ENCODE measurements around the gene ASTL. TPM values are rescaled to one million over a fixed set of nuclear protein-coding genes. Genes with fewer than 3 reads are reported as not detected.

ASTL gene
- total RNA-seq, 1 donor from 2014 or later: not detected

- Mint-ChIP-seq H3K27me3 (ENCODE audit: low read depth) (peaks cover 57% of the 10 kb centered on the region), H3K27ac (ENCODE audit: unreplicated experiment) (no peak overlapping the region), H3K4me3 (ENCODE audit: unreplicated experiment) (no peak overlapping the region), H3K36me3 (ENCODE audit: low read depth) (no peaks in the 10 kb centered on the region), H3K9me3 (ENCODE audit: low read depth) (no peaks in the 10 kb centered on the region), H3K4me1 (ENCODE audit: low read depth) (no peaks in the 10 kb centered on the region)
- no peak for DNase-seq (ENCODE audit: low spot score)
- TF ChIP-seq CTCF (IDR thresholded peaks at IDR 0.05): no peak
Measured at GRCh38 chr2:96124406-96125265, 13.7 kb downstream of the ASTL start.

- no peak overlapping the region for H3K27ac Mint-ChIP-seq (ENCODE audit: unreplicated experiment)
- no peaks in the 10 kb centered on the region for H3K36me3 Mint-ChIP-seq (ENCODE audit: low read depth)
- H3K9me3 Mint-ChIP-seq (ENCODE audit: low read depth): no peaks in the 10 kb centered on the region
- H3K27me3 Mint-ChIP-seq (ENCODE audit: low read depth): peaks cover 58% of the 10 kb centered on the region
- no peak for TF ChIP-seq CTCF (IDR thresholded peaks at IDR 0.05)
- no peak for DNase-seq (ENCODE audit: low spot score)
- no peaks in the 10 kb centered on the region for H3K4me1 Mint-ChIP-seq (ENCODE audit: low read depth)
- H3K4me3 Mint-ChIP-seq (ENCODE audit: unreplicated experiment): no peak overlapping the region
Measured at GRCh38 chr2:96123936-96124335, 14.4 kb downstream of the ASTL start.

- no peak for DNase-seq (ENCODE audit: low spot score)
- peaks cover 58% of the 10 kb centered on the region for H3K27me3 Mint-ChIP-seq (ENCODE audit: low read depth)
- H3K36me3 Mint-ChIP-seq (ENCODE audit: low read depth): no peaks in the 10 kb centered on the region
- H3K4me3 Mint-ChIP-seq (ENCODE audit: unreplicated experiment): no peak overlapping the region
- H3K9me3 Mint-ChIP-seq (ENCODE audit: low read depth): no peaks in the 10 kb centered on the region
- H3K4me1 Mint-ChIP-seq (ENCODE audit: low read depth): no peaks in the 10 kb centered on the region
- no peak for TF ChIP-seq CTCF (IDR thresholded peaks at IDR 0.05)
- H3K27ac Mint-ChIP-seq (ENCODE audit: unreplicated experiment): no peak overlapping the region
Measured at GRCh38 chr2:96123290-96123689, 15.0 kb downstream of the ASTL start.

- Mint-ChIP-seq H3K27me3 (ENCODE audit: low read depth) (peaks cover 59% of the 10 kb centered on the region), H3K27ac (ENCODE audit: unreplicated experiment) (no peak overlapping the region), H3K36me3 (ENCODE audit: low read depth) (no peaks in the 10 kb centered on the region), H3K4me3 (ENCODE audit: unreplicated experiment) (no peak overlapping the region), H3K4me1 (ENCODE audit: low read depth) (no peaks in the 10 kb centered on the region), H3K9me3 (ENCODE audit: low read depth) (no peaks in the 10 kb centered on the region)
- DNase-seq (ENCODE audit: low spot score): no peak
- no peak for TF ChIP-seq CTCF (IDR thresholded peaks at IDR 0.05)
Measured at GRCh38 chr2:96122391-96122790, 15.9 kb downstream of the ASTL start.

GRCh38 chr2:96121414-96121813, 16.9 kb downstream of the ASTL start:
- no peaks in the 10 kb centered on the region for H3K36me3 Mint-ChIP-seq (ENCODE audit: low read depth)
- H3K27ac Mint-ChIP-seq (ENCODE audit: unreplicated experiment): no peak overlapping the region
- H3K4me3 Mint-ChIP-seq (ENCODE audit: unreplicated experiment): no peak overlapping the region
- peaks cover 53% of the 10 kb centered on the region for H3K27me3 Mint-ChIP-seq (ENCODE audit: low read depth)
- TF ChIP-seq CTCF (IDR thresholded peaks at IDR 0.05): no peak
- no peaks in the 10 kb centered on the region for H3K9me3 Mint-ChIP-seq (ENCODE audit: low read depth)
- no peaks in the 10 kb centered on the region for H3K4me1 Mint-ChIP-seq (ENCODE audit: low read depth)
- no peak for DNase-seq (ENCODE audit: low spot score)

All from chondrocyte (in vitro differentiated cells).